ENCODE data around the gene PIGV.

PIGV gene

DNA sequence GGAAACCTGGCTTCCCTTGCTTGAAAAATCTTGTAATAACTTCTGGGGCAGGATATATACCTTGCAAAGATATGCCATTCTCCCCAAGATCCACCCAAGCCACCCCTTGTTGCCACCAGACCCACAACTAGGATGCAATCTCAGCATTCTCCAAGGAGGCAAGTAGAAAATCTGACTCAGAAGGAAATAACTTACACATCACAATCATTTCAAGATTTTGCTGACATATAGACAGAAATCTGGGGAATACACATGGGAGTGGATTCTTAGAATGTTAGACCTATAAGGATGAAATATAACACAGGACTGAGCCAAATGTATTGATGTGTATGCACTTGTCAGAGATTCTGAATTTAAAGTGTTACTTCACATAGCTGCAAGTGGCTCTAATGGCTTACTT is 24.0 kb downstream of the PIGV start:
- H3K27ac ChIP-seq (ENCODE audit: low read depth, low read length), result no peak overlapping the region
- no peaks in the 10 kb centered on the region for H3K36me3 ChIP-seq (ENCODE audit: control insufficient read depth in 5 of 5, insufficient read depth in 5 of 5, low read length in 5 of 5)
- no peak overlapping the region for H3K9ac ChIP-seq (ENCODE audit: low read length in 5 of 5)
- H3K27me3 ChIP-seq (ENCODE audit: control insufficient read depth in 5 of 5, insufficient read depth in 4 of 5, low read length in 5 of 5), result no peaks in the 10 kb centered on the region
- H3K4me1 ChIP-seq (ENCODE audit: control insufficient read depth in 5 of 5, insufficient read depth in 5 of 5, low read length in 5 of 5), result peaks cover 0 to 20% (median 9%) of the 10 kb centered on the region in 5 donors
- H3K9me3 ChIP-seq (ENCODE audit: control insufficient read depth in 5 of 5, low read length in 5 of 5), result peaks cover 0 to 3% (median 0%) of the 10 kb centered on the region in 5 donors
- no peak overlapping the region for H3K4me3 ChIP-seq (ENCODE audit: low read depth in 1 of 5, low read length in 5 of 5)

DNA sequence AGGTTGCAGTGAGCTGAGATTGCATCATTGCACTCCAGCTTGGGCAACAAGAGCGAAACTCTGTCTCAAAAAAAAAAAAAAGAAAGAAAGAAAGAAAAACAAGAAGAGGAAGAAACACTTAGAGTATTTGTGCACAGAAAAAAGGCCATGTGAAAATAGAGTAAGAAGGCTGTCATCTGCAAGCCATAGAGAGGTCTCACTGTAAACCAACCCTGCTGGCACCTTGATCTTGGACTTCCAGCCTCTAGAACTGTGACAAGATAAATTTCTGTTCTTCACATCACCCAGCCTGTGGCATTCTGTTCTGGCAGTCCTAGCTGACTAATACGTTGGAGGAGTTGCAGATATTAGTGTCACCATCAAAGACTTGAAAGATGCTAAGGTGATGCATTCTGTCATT is 26.6 kb downstream of the PIGV start:
- Histone ChIP-seq H3K4me1 (ENCODE audit: control insufficient read depth in 5 of 5, insufficient read depth in 5 of 5, low read length in 5 of 5) (peaks cover 0 to 18% (median 6%) of the 10 kb centered on the region in 5 donors), H3K9ac (ENCODE audit: low read length in 5 of 5) (no peak overlapping the region), H3K27ac (ENCODE audit: low read depth, low read length) (no peak overlapping the region), H3K9me3 (ENCODE audit: control insufficient read depth in 5 of 5, low read length in 5 of 5) (peaks cover 0 to 3% (median 0%) of the 10 kb centered on the region in 5 donors), H3K27me3 (ENCODE audit: control insufficient read depth in 5 of 5, insufficient read depth in 4 of 5, low read length in 5 of 5) (no peaks in the 10 kb centered on the region), H3K36me3 (ENCODE audit: control insufficient read depth in 5 of 5, insufficient read depth in 5 of 5, low read length in 5 of 5) (no peaks in the 10 kb centered on the region), H3K4me3 (ENCODE audit: low read depth in 1 of 5, low read length in 5 of 5) (no peak overlapping the region)

GRCh38 chr1:26814893-26815292 is 27.1 kb downstream of the PIGV start:
- no peak overlapping the region for H3K9ac ChIP-seq (ENCODE audit: low read length in 5 of 5)
- no peak overlapping the region for H3K27ac ChIP-seq (ENCODE audit: low read depth, low read length)
- H3K4me3 ChIP-seq (ENCODE audit: low read depth in 1 of 5, low read length in 5 of 5), result no peak overlapping the region
- H3K9me3 ChIP-seq (ENCODE audit: control insufficient read depth in 5 of 5, low read length in 5 of 5), result peaks cover 0 to 3% (median 0%) of the 10 kb centered on the region in 5 donors
- H3K4me1 ChIP-seq (ENCODE audit: control insufficient read depth in 5 of 5, insufficient read depth in 5 of 5, low read length in 5 of 5), result peaks cover 0 to 18% (median 6%) of the 10 kb centered on the region in 5 donors
- H3K27me3 ChIP-seq (ENCODE audit: control insufficient read depth in 5 of 5, insufficient read depth in 4 of 5, low read length in 5 of 5), result no peaks in the 10 kb centered on the region
- H3K36me3 ChIP-seq (ENCODE audit: control insufficient read depth in 5 of 5, insufficient read depth in 5 of 5, low read length in 5 of 5), result no peaks in the 10 kb centered on the region

DNA sequence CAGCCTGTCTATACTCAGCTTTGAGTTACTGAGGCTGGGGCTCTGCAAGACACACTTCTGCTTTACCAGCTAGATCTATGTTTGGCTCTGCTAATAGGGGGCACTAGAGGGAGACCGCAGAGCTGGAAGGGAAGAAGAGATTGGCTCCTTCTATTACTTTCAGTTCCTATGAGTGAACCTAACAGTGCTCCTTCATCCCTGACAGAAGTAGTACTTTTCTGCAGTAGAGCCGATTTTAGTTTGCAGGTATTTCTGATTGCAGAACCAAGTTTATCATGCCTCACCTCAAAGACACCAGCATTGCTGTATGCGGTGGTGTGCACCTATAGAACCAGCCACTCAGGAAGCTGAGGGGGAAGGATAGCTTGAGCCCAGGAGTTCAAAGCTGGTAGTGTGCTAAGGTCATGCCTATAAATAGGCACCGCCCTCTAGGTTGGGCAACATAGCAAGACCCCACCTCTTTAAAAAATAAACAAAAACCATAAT is 33.1 kb downstream of the PIGV start:
- H3K36me3 ChIP-seq (ENCODE audit: control insufficient read depth in 5 of 5, insufficient read depth in 5 of 5, low read length in 5 of 5), result no peaks in the 10 kb centered on the region
- no peaks in the 10 kb centered on the region for H3K27me3 ChIP-seq (ENCODE audit: control insufficient read depth in 5 of 5, insufficient read depth in 4 of 5, low read length in 5 of 5)
- peaks cover 0 to 8% (median 1%) of the 10 kb centered on the region in 5 donors for H3K4me1 ChIP-seq (ENCODE audit: control insufficient read depth in 5 of 5, insufficient read depth in 5 of 5, low read length in 5 of 5)
- no peak overlapping the region for H3K4me3 ChIP-seq (ENCODE audit: low read depth in 1 of 5, low read length in 5 of 5)
- H3K27ac ChIP-seq (ENCODE audit: low read depth, low read length), result no peak overlapping the region
- no peak overlapping the region for H3K9ac ChIP-seq (ENCODE audit: low read length in 5 of 5)
- H3K9me3 ChIP-seq (ENCODE audit: control insufficient read depth in 5 of 5, low read length in 5 of 5), result no peaks in the 10 kb centered on the region

- Histone ChIP-seq H3K4me3 (ENCODE audit: low read depth in 1 of 5, low read length in 5 of 5) (no peak overlapping the region), H3K27me3 (ENCODE audit: control insufficient read depth in 5 of 5, insufficient read depth in 4 of 5, low read length in 5 of 5) (no peaks in the 10 kb centered on the region), H3K9ac (ENCODE audit: low read length in 5 of 5) (no peak overlapping the region), H3K27ac (ENCODE audit: low read depth, low read length) (no peak overlapping the region), H3K4me1 (ENCODE audit: control insufficient read depth in 5 of 5, insufficient read depth in 5 of 5, low read length in 5 of 5) (peaks cover 2 to 20% (median 14%) of the 10 kb centered on the region in 5 donors), H3K9me3 (ENCODE audit: control insufficient read depth in 5 of 5, low read length in 5 of 5) (no peaks in the 10 kb centered on the region), H3K36me3 (ENCODE audit: control insufficient read depth in 5 of 5, insufficient read depth in 5 of 5, low read length in 5 of 5) (no peaks in the 10 kb centered on the region)
Observed at GRCh38 chr1:26822737-26823395, 35.1 kb downstream of the PIGV start.

DNA sequence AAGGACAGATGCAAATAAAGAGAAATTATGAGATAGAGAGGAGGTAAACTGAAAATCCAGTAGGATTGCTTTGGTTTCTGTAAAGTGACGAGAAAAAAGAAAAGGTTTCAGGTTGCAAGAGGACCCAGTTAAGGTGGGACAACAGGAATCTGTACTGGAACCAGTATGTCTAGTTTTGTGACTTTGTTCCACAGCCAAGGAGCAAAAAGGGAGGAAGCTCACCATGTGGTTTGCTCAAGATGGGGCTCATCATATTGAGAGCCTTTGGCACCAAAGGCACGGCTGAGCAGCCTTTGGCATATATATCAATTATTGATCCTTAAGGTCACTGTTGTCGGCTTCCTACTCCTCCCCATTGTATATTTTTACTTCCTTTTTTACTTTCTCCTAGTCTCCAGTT is 37.0 kb downstream of the PIGV start:
- no peaks in the 10 kb centered on the region for H3K27me3 ChIP-seq (ENCODE audit: control insufficient read depth in 5 of 5, insufficient read depth in 4 of 5, low read length in 5 of 5)
- no peaks in the 10 kb centered on the region for H3K9me3 ChIP-seq (ENCODE audit: control insufficient read depth in 5 of 5, low read length in 5 of 5)
- H3K36me3 ChIP-seq (ENCODE audit: control insufficient read depth in 5 of 5, insufficient read depth in 5 of 5, low read length in 5 of 5), result peaks cover 0 to 5% (median 0%) of the 10 kb centered on the region in 5 donors
- peaks cover 11 to 38% (median 33%) of the 10 kb centered on the region in 5 donors for H3K4me1 ChIP-seq (ENCODE audit: control insufficient read depth in 5 of 5, insufficient read depth in 5 of 5, low read length in 5 of 5)
- no peak overlapping the region for H3K9ac ChIP-seq (ENCODE audit: low read length in 5 of 5)
- H3K4me3 ChIP-seq (ENCODE audit: low read depth in 1 of 5, low read length in 5 of 5), result no peak overlapping the region
- no peak overlapping the region for H3K27ac ChIP-seq (ENCODE audit: low read depth, low read length)

DNA sequence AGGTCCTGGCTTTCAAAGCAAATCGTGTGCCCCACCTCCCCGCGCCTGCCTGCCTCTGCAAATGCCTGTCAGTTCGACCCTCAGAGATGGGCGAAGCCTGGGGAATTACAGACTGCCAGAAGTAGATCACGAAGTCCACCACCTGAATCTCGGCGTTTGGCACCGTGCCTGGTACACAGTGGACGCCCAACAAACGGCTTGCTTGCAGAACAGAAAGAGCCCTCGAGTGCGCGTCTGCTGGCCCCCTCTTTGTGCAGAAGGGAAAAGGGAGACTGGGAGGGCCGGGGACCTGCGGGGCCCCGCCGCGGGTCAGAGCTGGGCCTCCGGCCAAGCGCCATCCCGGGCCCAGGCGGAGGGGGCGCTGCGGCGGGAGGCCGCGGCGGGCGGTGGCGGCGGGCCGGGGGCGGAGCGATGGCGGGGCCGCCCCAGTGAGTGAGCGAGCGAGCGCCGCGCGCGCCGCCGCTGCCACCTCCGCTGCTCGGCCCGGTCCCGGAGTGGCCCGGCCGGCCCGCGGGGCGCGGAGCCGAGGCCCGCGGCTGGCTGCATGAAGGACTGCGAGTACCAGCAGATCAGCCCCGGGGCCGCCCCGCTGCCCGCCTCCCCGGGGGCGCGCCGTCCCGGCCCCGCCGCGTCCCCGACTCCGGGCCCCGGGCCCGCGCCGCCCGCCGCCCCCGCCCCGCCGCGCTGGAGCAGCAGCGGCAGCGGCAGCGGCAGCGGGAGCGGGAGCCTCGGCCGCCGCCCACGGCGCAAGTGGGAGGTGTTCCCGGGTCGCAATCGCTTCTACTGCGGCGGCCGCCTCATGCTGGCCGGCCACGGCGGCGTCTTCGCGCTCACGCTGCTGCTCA is 38.7 kb downstream of the PIGV start, which contains the start of gene ZDHHC18:
TSS of gene ZDHHC18 (plus strand) at position 428 of the 845 bp plus-strand sequence. CDS start at position 545, 117 bp downstream.
- no peaks in the 10 kb centered on the region for H3K27me3 ChIP-seq (ENCODE audit: control insufficient read depth in 5 of 5, insufficient read depth in 4 of 5, low read length in 5 of 5)
- H3K9me3 ChIP-seq (ENCODE audit: control insufficient read depth in 5 of 5, low read length in 5 of 5), result no peaks in the 10 kb centered on the region
- peak within 1 kb of the TSS; percentile 80 to 93 (median 84) for H3K4me3 ChIP-seq (ENCODE audit: low read depth in 1 of 5, low read length in 5 of 5)
- peaks cover 11 to 47% (median 43%) of the 10 kb centered on the region in 5 donors for H3K4me1 ChIP-seq (ENCODE audit: control insufficient read depth in 5 of 5, insufficient read depth in 5 of 5, low read length in 5 of 5)
- H3K9ac ChIP-seq (ENCODE audit: low read length in 5 of 5), result peak within 1 kb of the TSS; percentile 63 to 95 (median 81)
- H3K36me3 ChIP-seq (ENCODE audit: control insufficient read depth in 5 of 5, insufficient read depth in 5 of 5, low read length in 5 of 5), result peaks cover 0 to 7% (median 0%) of the 10 kb centered on the region in 5 donors
- peak within 1 kb of the TSS; percentile 57 for H3K27ac ChIP-seq (ENCODE audit: low read depth, low read length)

GRCh38 chr1:26827106-26827604 is 39.4 kb downstream of the PIGV start:
- Histone ChIP-seq H3K4me3 (ENCODE audit: low read depth in 1 of 5, low read length in 5 of 5) (peak overlapping the region; percentile 71 to 85 (median 80)), H3K4me1 (ENCODE audit: control insufficient read depth in 5 of 5, insufficient read depth in 5 of 5, low read length in 5 of 5) (peaks cover 11 to 54% (median 49%) of the 10 kb centered on the region in 5 donors), H3K9me3 (ENCODE audit: control insufficient read depth in 5 of 5, low read length in 5 of 5) (no peaks in the 10 kb centered on the region), H3K27me3 (ENCODE audit: control insufficient read depth in 5 of 5, insufficient read depth in 4 of 5, low read length in 5 of 5) (no peaks in the 10 kb centered on the region), H3K27ac (ENCODE audit: low read depth, low read length) (peak overlapping the region; percentile 35), H3K36me3 (ENCODE audit: control insufficient read depth in 5 of 5, insufficient read depth in 5 of 5, low read length in 5 of 5) (peaks cover 0 to 12% (median 3%) of the 10 kb centered on the region in 5 donors), H3K9ac (ENCODE audit: low read length in 5 of 5) (peak overlapping the region; percentile 59 to 89 (median 79))

DNA sequence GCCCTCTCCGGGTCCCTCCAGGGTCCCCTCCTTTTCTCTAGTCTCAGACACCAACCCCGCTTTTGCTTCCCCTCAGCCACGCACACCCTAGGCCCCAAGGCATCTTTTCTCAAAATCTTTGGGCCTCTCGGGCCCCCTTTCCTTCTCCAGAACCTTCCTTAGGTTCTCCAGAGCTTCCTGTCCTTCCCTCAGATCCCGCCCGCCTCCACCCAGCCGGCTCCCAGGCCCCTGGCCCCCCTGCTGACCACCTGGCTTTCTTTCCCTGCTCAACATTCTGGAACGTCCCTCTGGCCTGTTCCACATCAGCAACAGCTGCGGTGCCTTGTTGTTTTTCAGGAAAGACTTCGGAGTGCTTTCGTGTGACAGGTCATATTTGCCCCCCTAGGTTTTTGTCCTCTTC is 39.9 kb downstream of the PIGV start:
- peak overlapping the region; percentile 59 to 89 (median 79) for H3K9ac ChIP-seq (ENCODE audit: low read length in 5 of 5)
- H3K36me3 ChIP-seq (ENCODE audit: control insufficient read depth in 5 of 5, insufficient read depth in 5 of 5, low read length in 5 of 5), result peaks cover 0 to 17% (median 8%) of the 10 kb centered on the region in 5 donors
- peak overlapping the region; percentile 71 to 85 (median 80) for H3K4me3 ChIP-seq (ENCODE audit: low read depth in 1 of 5, low read length in 5 of 5)
- peak overlapping the region; percentile 35 for H3K27ac ChIP-seq (ENCODE audit: low read depth, low read length)
- H3K27me3 ChIP-seq (ENCODE audit: control insufficient read depth in 5 of 5, insufficient read depth in 4 of 5, low read length in 5 of 5), result no peaks in the 10 kb centered on the region
- peaks cover 11 to 58% (median 49%) of the 10 kb centered on the region in 5 donors for H3K4me1 ChIP-seq (ENCODE audit: control insufficient read depth in 5 of 5, insufficient read depth in 5 of 5, low read length in 5 of 5)
- H3K9me3 ChIP-seq (ENCODE audit: control insufficient read depth in 5 of 5, low read length in 5 of 5), result no peaks in the 10 kb centered on the region

Data from subcutaneous abdominal adipose tissue (tissue), 5 donors.